ENCODE data around the gene ACTRT2. TPM values are rescaled to one million over a fixed set of nuclear protein-coding genes. Genes with fewer than 3 reads are reported as not detected.

The ACTRT2 gene
- total RNA-seq, result not detected in 2 replicates

GRCh38 chr1:3021233-3021671 is at the start of gene ACTRT2:
Gene ACTRT2, plus strand, starts transcription at chr1:3021467. Its CDS starts 220 bp downstream, at chr1:3021687.

DNA sequence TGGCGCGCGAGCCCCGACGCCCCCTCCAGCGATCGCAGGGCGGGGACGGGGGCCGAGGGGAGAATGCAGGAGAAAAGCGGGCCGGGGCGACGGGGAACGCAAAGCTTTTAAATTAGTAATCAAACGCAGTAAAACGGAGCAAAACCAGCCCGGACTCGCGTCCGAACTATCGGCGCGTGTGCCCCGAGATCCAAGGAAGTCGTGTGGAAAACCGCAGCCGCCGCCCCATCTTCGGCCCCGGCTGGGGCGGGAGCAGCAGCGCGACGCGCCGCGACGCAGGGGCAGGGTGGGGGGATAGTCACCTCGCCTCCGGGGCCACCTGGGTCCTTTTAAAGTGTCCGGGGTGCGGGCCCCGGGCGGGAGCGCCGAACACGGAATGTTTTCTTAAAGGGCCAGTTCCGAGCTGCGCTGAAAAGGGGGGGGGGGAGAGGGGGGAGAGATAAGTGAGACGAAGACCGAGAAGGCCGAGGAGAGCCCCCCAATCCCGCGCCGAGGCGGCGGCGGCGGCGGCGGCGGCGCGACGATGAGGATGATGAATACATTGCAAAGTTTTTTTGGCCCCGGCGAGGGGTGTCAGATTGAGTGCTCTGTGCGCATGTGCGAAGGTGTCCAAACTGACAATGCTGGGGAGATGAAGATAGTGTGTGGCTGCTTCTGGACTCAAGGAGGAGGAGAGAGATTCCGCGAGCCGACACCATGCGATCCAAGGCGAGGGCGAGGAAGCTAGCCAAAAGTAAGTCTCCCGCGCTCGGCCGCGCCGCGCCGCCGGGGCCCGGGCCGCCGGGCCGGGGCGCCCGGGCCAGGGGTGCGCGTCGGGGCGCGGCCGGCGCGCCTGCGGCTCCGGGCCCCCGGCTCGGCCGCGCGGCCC is 47.5 kb downstream of the ACTRT2 start, which contains the start of gene PRDM16:
TSS of gene PRDM16 (plus strand) at position 640 of the 868 bp plus-strand sequence. CDS start at position 697, 57 bp downstream.

Other genes with a start within 250 kb of the ACTRT2 start
- gene TTC34, start 219.8 kb upstream of the ACTRT2 start, total RNA-seq, result 0.15 and 0.17 TPM in 2 replicates
- 0.17 and 0.45 TPM in 2 replicates for gene PRDM16, start 47.7 kb downstream of the ACTRT2 start, total RNA-seq

All from bronchus fibroblast of lung (primary cell).